Measurements from ENCODE around the gene PTH2R. TPM values are rescaled to one million over a fixed set of nuclear protein-coding genes. Genes with fewer than 3 reads are reported as not detected.
"Not testable (repeated sequence)": the region's sequence is repeated elsewhere in the genome, so short reads cannot be mapped to it uniquely, and the experiment has no call there.

The PTH2R gene
- total and polyA plus RNA-seq, 8 donors, result 0.09 to 0.42 (median 0.14) TPM; not detected in 3

GRCh38 chr2:208492069-208492468, 85.5 kb downstream of the PTH2R start:
- no peak for ATAC-seq
- no peak for DNase-seq
- H3K27me3 ChIP-seq, result no peaks in the 10 kb centered on the region
- H3K4me3 ChIP-seq, result no peak overlapping the region
- no peaks in the 10 kb centered on the region for H3K36me3 ChIP-seq
- peaks cover 0 to 6% of the 10 kb centered on the region in 2 donors for H3K9me3 ChIP-seq
- no peak overlapping the region for H3K27ac ChIP-seq
- TF ChIP-seq CTCF (IDR thresholded peaks at IDR 0.05), result no peak
- intact Hi-C loops (cut with DNase I), result no loop called here
- no peaks in the 10 kb centered on the region for H3K4me1 ChIP-seq

- no peak for TF ChIP-seq CTCF (IDR thresholded peaks at IDR 0.05)
- DNase-seq, result no peak
- no peak overlapping the region for H3K4me3 ChIP-seq
- no peaks in the 10 kb centered on the region for H3K9me3 ChIP-seq
- no peaks in the 10 kb centered on the region for H3K27me3 ChIP-seq
- H3K36me3 ChIP-seq, result no peaks in the 10 kb centered on the region
- H3K4me1 ChIP-seq, result no peaks in the 10 kb centered on the region
- no peak overlapping the region for H3K27ac ChIP-seq
- intact Hi-C loops (cut with DNase I), result no loop called here
- no peak for ATAC-seq
These were observed 86.6 kb downstream of the PTH2R start for GRCh38 chr2:208493186-208493585.

- Histone ChIP-seq H3K4me3 (no peak overlapping the region), H3K4me1 (no peaks in the 10 kb centered on the region), H3K36me3 (no peaks in the 10 kb centered on the region), H3K9me3 (no peaks in the 10 kb centered on the region), H3K27ac (no peak overlapping the region), H3K27me3 (no peaks in the 10 kb centered on the region)
- ATAC-seq (no peak), DNase-seq (no peak)
- intact Hi-C loops (cut with DNase I), result no loop called here
- TF ChIP-seq CTCF (IDR thresholded peaks at IDR 0.05), result no peak
These were observed 89.5 kb downstream of the PTH2R start for GRCh38 chr2:208496129-208496528.

DNA sequence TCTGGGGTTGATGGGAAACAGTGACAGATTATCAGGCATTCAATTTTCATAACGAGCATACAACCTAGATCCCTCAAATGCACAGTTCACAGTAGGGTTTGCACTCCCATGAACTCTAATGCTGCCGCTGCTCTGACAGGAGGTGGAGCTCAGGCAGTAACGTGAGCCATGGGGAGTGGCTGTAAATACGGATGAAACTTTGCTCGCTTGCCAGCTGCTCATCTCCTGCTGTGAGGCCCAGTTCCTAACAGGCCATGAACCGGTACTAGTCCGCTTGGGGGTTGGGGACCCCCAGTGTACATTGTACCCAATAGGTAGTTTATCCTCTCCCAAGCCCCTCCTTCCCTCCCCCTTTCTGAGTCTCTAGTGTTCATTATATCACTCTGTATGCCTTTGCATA, 94.6 kb downstream of the PTH2R start:
- Histone ChIP-seq H3K27ac (no peak overlapping the region), H3K9me3 (peaks cover 0 to 3% of the 10 kb centered on the region in 2 donors), H3K27me3 (no peaks in the 10 kb centered on the region), H3K36me3 (no peaks in the 10 kb centered on the region), H3K4me1 (no peaks in the 10 kb centered on the region), H3K4me3 (no peak overlapping the region)
- intact Hi-C loops (cut with DNase I), result no loop called here
- peak in 1 of 4 donors; percentile 7 for DNase-seq
- no peak for ATAC-seq
- no peak for TF ChIP-seq CTCF (IDR thresholded peaks at IDR 0.05)

- ATAC-seq, result no peak
- no peak overlapping the region for H3K4me3 ChIP-seq
- H3K27ac ChIP-seq, result no peak overlapping the region
- intact Hi-C loops (cut with DNase I), result no loop called here
- no peaks in the 10 kb centered on the region for H3K27me3 ChIP-seq
- no peak for TF ChIP-seq CTCF (IDR thresholded peaks at IDR 0.05)
- no peaks in the 10 kb centered on the region for H3K4me1 ChIP-seq
- peaks cover 0 to 3% of the 10 kb centered on the region in 2 donors for H3K9me3 ChIP-seq
- DNase-seq, result no peak
- H3K36me3 ChIP-seq, result no peaks in the 10 kb centered on the region
These were observed 95.7 kb downstream of the PTH2R start for GRCh38 chr2:208502288-208502687.

- H3K4me3 ChIP-seq; H3K9me3 ChIP-seq; DNase-seq; intact Hi-C loops (cut with DNase I); ATAC-seq; H3K27me3 ChIP-seq; H3K4me1 ChIP-seq; H3K36me3 ChIP-seq; H3K27ac ChIP-seq: not testable (repeated sequence)
These were observed 98.8 kb downstream of the PTH2R start for GRCh38 chr2:208505365-208505764.
